ENCODE measurements around the gene LRRC4C.

DNA sequence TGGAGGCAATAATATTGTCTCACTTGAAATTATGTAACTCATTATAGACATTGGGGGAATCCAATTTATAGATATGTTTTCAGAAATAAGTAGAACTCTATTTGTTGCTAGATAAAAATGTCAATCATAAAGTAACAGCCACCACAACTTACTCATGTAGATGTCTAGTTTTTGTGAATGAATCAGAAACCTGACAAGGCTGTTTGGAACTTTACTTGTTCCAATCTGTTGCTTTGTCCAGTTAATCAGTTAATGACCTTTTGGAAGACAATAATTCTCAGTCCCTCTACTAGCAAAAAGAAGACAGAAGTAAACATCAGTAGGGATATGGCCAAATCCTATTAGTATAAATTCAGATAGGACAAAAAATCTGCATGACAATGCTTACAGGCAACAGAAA, 1143.3 kb downstream of the LRRC4C start:
- TF ChIP-seq, protein P1, sequence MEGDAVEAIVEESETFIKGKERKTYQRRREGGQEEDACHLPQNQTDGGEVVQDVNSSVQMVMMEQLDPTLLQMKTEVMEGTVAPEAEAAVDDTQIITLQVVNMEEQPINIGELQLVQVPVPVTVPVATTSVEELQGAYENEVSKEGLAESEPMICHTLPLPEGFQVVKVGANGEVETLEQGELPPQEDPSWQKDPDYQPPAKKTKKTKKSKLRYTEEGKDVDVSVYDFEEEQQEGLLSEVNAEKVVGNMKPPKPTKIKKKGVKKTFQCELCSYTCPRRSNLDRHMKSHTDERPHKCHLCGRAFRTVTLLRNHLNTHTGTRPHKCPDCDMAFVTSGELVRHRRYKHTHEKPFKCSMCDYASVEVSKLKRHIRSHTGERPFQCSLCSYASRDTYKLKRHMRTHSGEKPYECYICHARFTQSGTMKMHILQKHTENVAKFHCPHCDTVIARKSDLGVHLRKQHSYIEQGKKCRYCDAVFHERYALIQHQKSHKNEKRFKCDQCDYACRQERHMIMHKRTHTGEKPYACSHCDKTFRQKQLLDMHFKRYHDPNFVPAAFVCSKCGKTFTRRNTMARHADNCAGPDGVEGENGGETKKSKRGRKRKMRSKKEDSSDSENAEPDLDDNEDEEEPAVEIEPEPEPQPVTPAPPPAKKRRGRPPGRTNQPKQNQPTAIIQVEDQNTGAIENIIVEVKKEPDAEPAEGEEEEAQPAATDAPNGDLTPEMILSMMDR (IDR thresholded peaks at IDR 0.05): no peak
- TF ChIP-seq ZFX (IDR thresholded peaks at IDR 0.05; ENCODE audit: borderline replicate concordance): no peak

Measured in 22Rv1 (cell line).